AG09309 (cell line): ENCODE measurements around the gene RGS1.

Experiments used
- DNase-seq: peaks from one replicate; pipeline ENCODE4 v3.0.0-alpha.2; 2010; ENCODE audit warnings: low read depth
- H3K4me3 ChIP-seq: 2 replicates; pipeline ENCODE4 v1.5.1; 2011; ENCODE audit warnings: mild to moderate bottlenecking, low read depth, low read length, moderate library complexity; ENCODE audit not compliant: control insufficient read depth
- CTCF ChIP-seq: IDR thresholded peaks from 2 replicates; pipeline ENCODE4 v1.5.1; 2011; ENCODE audit warnings: mild to moderate bottlenecking, low read depth, low read length, inconsistent platforms; ENCODE audit not compliant: insufficient read depth, control insufficient read depth; ENCODE audit errors: missing control alignments

RGS1 gene

GRCh38 chr1:192534666-192535065 is 40.9 kb upstream of the RGS1 start:
- DNase-seq: no peak
- TF ChIP-seq CTCF: no peak
- H3K4me3 ChIP-seq: no peak overlapping the region

- no peak for DNase-seq
- H3K4me3 ChIP-seq: no peak overlapping the region
- no peak for TF ChIP-seq CTCF
Observed at GRCh38 chr1:192535916-192536664, 39.5 kb upstream of the RGS1 start.

GRCh38 chr1:192538407-192539296 is 36.9 kb upstream of the RGS1 start:
- no peak overlapping the region for H3K4me3 ChIP-seq
- DNase-seq: no peak
- TF ChIP-seq CTCF: no peak

GRCh38 chr1:192539297-192540092 is 36.1 kb upstream of the RGS1 start:
- DNase-seq: peak; percentile 88
- TF ChIP-seq CTCF: no peak
- no peak overlapping the region for H3K4me3 ChIP-seq

GRCh38 chr1:192543445-192543844 is 32.1 kb upstream of the RGS1 start:
- DNase-seq: no peak
- H3K4me3 ChIP-seq: no peak overlapping the region
- no peak for TF ChIP-seq CTCF

- no peak overlapping the region for H3K4me3 ChIP-seq
- no peak for DNase-seq
- no peak for TF ChIP-seq CTCF
Observed at GRCh38 chr1:192545896-192546521, 29.6 kb upstream of the RGS1 start.
